ENCODE results near the gene ZNF581.

ZNF581 gene

DNA sequence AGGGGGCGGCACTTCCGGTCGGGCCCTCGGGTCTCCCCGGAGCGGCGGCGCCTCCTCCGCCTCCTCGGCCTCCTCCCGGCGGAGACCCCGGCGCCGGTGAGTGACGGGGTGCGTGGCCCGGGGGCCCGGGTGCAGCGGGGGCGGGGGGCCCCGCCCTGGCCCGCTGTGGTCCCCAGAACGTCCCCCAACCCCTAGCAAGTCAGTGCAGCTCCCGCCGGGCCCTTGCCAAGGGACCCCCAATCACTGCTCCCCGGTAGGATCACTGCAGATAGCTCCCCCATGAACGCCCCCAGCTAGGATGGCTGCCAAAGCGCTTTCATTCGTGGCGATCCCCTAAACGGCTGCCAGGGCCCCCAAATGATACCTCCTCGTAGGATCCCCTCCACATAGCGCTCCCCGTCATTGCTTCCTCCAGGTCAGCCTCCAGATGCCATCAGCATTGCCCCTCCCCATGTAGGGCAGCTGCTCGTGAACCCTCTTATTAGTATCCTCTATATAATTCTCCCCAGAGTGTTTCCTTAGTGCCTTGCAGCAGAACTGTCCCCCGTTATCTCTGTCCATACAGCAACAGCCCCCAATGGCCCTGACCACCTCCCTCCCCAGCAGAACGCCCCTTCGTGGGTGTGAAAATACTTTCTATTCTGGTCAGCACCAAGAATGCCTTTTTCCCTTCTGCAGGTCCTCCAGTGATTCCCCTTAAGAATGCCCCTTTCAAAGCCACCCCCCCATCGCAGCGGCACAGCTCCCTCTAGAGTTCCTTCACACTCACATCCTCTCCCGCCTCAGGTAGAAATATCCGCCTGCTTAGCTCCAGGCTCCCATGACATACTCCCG, 37.6 kb upstream of the ZNF581 start, which contains the start of gene ZNF865:
ZNF865 (plus strand) TSS at position 11 of the 834 bp plus-strand sequence. CDS start 7,972 bp downstream, outside the sequence.
- Histone ChIP-seq H3K9ac (ENCODE audit: insufficient read length) (peak within 1 kb of the TSS; percentile 96), H3K36me3 (ENCODE audit: insufficient read depth, low read length) (peaks cover 4% of the 10 kb centered on the region; the same call in 1 of the 2 replicates), H3K4me3 (peak within 1 kb of the TSS; percentile 98), H3K27ac (peak within 1 kb of the TSS; percentile 98), H3K9me3 (ENCODE audit: low read depth, low read length) (no peaks in the 10 kb centered on the region)
- TF ChIP-seq POLR2AphosphoS5 (IDR thresholded peaks at IDR 0.05; ENCODE audit: borderline replicate concordance, low read depth, low read length), result no peak
- no peak for TF ChIP-seq FOXP2 (optimal IDR thresholded peaks at IDR 0.05; ENCODE audit: control extremely low read depth, extremely low read length, insufficient read depth)
- TF ChIP-seq EZH2 (IDR thresholded peaks at IDR 0.05), result no peak
- DNase-seq (ENCODE audit: low read depth, low spot score), result peak; percentile 59

DNA sequence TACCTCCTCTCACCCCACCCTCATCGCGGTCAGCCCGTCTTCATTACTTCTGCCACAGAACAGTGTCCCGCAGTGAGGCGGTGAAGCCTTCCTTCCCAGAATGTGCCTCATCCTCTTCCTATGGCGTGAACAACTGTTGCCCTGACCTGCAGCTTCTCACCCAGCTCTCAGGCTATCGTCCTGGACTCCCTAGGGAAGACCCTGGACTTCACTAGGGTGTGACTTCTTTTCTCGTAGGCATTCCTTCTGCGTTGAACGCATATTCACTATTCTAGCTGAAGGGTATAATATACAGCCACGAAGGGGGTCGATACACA, 37.0 kb upstream of the ZNF581 start:
- TF ChIP-seq EZH2 (IDR thresholded peaks at IDR 0.05) (no peak), POLR2AphosphoS5 (IDR thresholded peaks at IDR 0.05; ENCODE audit: borderline replicate concordance, low read depth, low read length) (no peak)
- Histone ChIP-seq H3K9me3 (ENCODE audit: low read depth, low read length) (no peaks in the 10 kb centered on the region), H3K36me3 (ENCODE audit: insufficient read depth, low read length) (peaks cover 4% of the 10 kb centered on the region; the same call in 1 of the 2 replicates), H3K27ac (peak overlapping the region; percentile 98), H3K4me3 (peak overlapping the region; percentile 98), H3K9ac (ENCODE audit: insufficient read length) (peak overlapping the region; percentile 96)
- no peak for DNase-seq (ENCODE audit: low read depth, low spot score)

DNA sequence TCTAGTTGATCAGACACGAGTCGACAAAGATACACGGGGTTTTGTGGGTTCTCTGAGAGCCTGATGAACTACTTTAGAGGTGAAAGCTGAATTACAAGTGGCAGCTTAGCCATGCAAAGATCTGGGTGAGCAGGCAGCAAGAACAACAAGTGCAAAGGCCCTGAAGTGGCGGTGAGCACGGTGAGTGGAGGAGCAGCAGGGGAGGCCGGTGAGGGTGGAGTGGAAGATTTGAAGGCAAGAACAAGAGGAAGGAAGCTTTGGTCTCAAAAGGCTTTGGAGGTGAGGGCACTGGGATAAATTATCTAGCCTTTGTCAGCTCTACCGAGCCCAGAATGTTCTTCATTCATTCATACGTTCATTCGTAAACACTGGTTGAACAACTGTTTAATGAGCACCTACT, 36.6 kb upstream of the ZNF581 start:
- H3K27ac ChIP-seq, result peak overlapping the region; percentile 58; the same call in 1 of the 2 replicates
- no peak for DNase-seq (ENCODE audit: low read depth, low spot score)
- peaks cover 4% of the 10 kb centered on the region; the same call in 1 of the 2 replicates for H3K36me3 ChIP-seq (ENCODE audit: insufficient read depth, low read length)
- H3K9ac ChIP-seq (ENCODE audit: insufficient read length), result peak overlapping the region; percentile 96
- no peaks in the 10 kb centered on the region for H3K9me3 ChIP-seq (ENCODE audit: low read depth, low read length)
- H3K4me3 ChIP-seq, result peak overlapping the region; percentile 98
- no peak for TF ChIP-seq FOXP2 (optimal IDR thresholded peaks at IDR 0.05; ENCODE audit: control extremely low read depth, extremely low read length, insufficient read depth)
- TF ChIP-seq EZH2 (IDR thresholded peaks at IDR 0.05), result no peak
- no peak for TF ChIP-seq POLR2AphosphoS5 (IDR thresholded peaks at IDR 0.05; ENCODE audit: borderline replicate concordance, low read depth, low read length)

DNA sequence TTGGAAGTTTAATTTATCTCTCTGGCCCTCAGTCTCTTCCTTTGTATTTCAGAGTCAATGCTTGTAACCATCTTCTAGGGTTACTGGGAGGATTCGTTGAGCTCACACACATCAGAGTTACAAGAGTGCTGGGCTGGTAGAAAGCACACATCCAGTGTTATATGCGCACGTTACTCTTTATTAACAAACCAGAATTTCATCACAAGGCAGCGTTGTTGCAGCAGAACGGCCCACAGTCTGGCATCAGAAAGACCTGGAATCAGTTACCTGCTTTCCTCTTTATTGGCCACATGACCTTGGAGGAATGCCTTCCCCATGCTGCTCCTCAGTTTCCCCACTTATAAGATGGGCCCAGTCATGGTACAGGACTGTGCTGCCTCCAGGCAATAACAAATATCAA, 34.1 kb upstream of the ZNF581 start:
- Histone ChIP-seq H3K9ac (ENCODE audit: insufficient read length) (no peak overlapping the region), H3K27ac (no peak overlapping the region), H3K9me3 (ENCODE audit: low read depth, low read length) (no peaks in the 10 kb centered on the region), H3K4me3 (no peak overlapping the region), H3K36me3 (ENCODE audit: insufficient read depth, low read length) (peaks cover 4% of the 10 kb centered on the region; the same call in 1 of the 2 replicates)
- TF ChIP-seq POLR2AphosphoS5 (IDR thresholded peaks at IDR 0.05; ENCODE audit: borderline replicate concordance, low read depth, low read length) (no peak), EZH2 (IDR thresholded peaks at IDR 0.05) (no peak), FOXP2 (optimal IDR thresholded peaks at IDR 0.05; ENCODE audit: control extremely low read depth, extremely low read length, insufficient read depth) (no peak)
- DNase-seq (ENCODE audit: low read depth, low spot score), result no peak

DNA sequence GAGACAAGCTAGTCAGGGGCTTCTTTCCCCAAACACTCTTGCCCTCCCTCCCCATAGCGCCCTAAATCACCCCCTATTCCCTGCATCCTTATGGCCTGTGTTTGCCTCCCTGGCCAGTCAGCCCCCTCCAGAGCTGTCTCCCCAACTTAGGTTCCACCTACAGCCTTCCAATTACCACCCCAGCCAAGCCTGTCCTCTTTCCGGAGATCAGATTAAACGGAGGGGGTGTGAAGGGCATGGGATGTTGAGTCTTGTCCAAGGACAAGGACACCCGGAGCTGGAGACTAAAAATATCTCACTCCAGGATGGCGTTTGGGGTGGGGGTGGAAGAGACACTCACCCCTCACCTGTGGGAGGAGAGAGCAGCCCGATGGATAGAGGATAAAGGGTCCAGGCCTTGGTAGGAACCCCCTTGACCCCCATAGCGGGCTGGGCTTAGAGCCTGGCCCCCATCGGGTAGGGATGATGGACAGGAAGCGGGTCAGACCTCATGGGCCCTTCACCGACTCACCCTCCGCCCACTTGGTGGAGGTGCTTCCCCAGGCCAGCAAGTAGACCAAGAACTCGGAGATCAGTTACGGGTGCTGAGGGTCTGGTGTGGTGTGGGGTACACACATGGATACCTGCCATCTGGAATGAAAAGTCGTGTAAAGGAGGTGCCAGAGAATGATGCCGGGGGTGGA, 32.0 kb upstream of the ZNF581 start:
- Histone ChIP-seq H3K9me3 (ENCODE audit: low read depth, low read length) (no peaks in the 10 kb centered on the region), H3K27ac (no peak overlapping the region), H3K9ac (ENCODE audit: insufficient read length) (no peak overlapping the region), H3K36me3 (ENCODE audit: insufficient read depth, low read length) (peaks cover 6% of the 10 kb centered on the region; the same call in 1 of the 2 replicates), H3K4me3 (no peak overlapping the region)
- TF ChIP-seq EZH2 (IDR thresholded peaks at IDR 0.05) (no peak), FOXP2 (optimal IDR thresholded peaks at IDR 0.05; ENCODE audit: control extremely low read depth, extremely low read length, insufficient read depth) (no peak), POLR2AphosphoS5 (IDR thresholded peaks at IDR 0.05; ENCODE audit: borderline replicate concordance, low read depth, low read length) (no peak)
- no peak for DNase-seq (ENCODE audit: low read depth, low spot score)

DNA sequence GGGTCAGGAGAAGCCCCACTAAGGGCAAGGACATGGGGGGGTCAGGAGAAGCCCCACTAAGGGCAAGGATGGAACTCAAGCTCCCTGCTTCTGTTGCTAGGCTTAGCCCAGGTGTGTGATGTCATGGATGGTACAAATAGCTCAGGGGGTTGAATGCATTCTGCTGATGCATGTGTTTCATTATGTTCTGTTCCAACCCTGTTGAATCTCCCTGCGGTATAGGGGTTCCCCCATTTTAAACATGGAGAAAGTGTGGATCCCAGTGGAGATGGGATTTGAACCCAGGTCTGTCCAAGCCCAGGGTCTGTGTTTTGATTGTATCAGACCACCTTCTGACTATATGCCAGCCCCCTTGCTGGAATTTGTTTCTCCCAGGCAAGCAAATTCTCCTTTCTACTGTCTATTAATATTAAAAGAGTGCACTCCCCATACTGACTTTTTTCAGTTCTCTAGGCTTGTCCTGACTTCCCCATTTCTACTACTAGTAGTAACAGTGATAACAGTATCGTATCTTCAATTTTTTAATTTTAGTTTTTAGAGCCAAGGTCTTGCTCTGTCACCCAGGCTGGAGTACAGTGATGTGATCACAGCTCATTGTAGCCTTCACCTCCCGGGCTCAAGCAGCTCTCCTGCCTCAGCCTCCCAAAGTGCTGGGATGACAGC, 31.3 kb upstream of the ZNF581 start:
- Histone ChIP-seq H3K27ac (0 out of 2 replicates have a peak overlapping the region, but pooled peaks have one; percentile 13), H3K4me3 (no peak overlapping the region), H3K9ac (ENCODE audit: insufficient read length) (no peak overlapping the region), H3K36me3 (ENCODE audit: insufficient read depth, low read length) (peaks cover 9% of the 10 kb centered on the region; the same call in 1 of the 2 replicates), H3K9me3 (ENCODE audit: low read depth, low read length) (no peaks in the 10 kb centered on the region)
- no peak for DNase-seq (ENCODE audit: low read depth, low spot score)
- TF ChIP-seq FOXP2 (optimal IDR thresholded peaks at IDR 0.05; ENCODE audit: control extremely low read depth, extremely low read length, insufficient read depth), result no peak
- no peak for TF ChIP-seq EZH2 (IDR thresholded peaks at IDR 0.05)
- no peak for TF ChIP-seq POLR2AphosphoS5 (IDR thresholded peaks at IDR 0.05; ENCODE audit: borderline replicate concordance, low read depth, low read length)

DNA sequence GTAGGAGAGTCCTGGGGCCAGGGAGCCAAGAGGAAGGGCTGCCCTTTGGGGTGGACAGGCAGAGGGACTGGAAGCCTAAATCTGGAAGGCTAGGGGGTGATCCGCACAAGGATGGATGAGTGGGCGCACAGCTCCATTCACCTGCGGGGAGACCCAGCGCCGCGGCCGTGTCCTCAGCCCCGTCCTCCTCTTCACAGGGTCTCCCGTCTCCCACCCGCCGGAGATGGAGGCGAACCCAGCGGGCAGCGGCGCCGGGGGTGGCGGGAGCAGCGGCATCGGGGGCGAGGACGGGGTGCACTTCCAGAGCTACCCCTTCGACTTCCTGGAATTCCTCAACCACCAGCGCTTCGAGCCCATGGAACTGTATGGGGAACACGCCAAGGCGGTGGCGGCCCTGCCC, 30.1 kb upstream of the ZNF581 start:
- TF ChIP-seq POLR2AphosphoS5 (IDR thresholded peaks at IDR 0.05; ENCODE audit: borderline replicate concordance, low read depth, low read length), result no peak
- TF ChIP-seq FOXP2 (optimal IDR thresholded peaks at IDR 0.05; ENCODE audit: control extremely low read depth, extremely low read length, insufficient read depth), result no peak
- TF ChIP-seq EZH2 (IDR thresholded peaks at IDR 0.05), result no peak
- Histone ChIP-seq H3K4me3 (no peak overlapping the region), H3K9ac (ENCODE audit: insufficient read length) (no peak overlapping the region), H3K36me3 (ENCODE audit: insufficient read depth, low read length) (peaks cover 9% of the 10 kb centered on the region; the same call in 1 of the 2 replicates), H3K27ac (no peak overlapping the region), H3K9me3 (ENCODE audit: low read depth, low read length) (no peaks in the 10 kb centered on the region)
- DNase-seq (ENCODE audit: low read depth, low spot score), result no peak

All from SK-N-MC (cell line).